Activated T-cell treated with anti-CD3 and anti-CD28 coated beads for 48 hours (primary cell): ENCODE data around the gene AGFG1.

ENCODE experiments used
- DNase-seq: peaks from one replicate; pipeline ENCODE4 v3.0.0-alpha.2; 2020; ENCODE audit warnings: low read depth

The AGFG1 gene

GRCh38 chr2:227462462-227462951 lies 9.4 kb upstream of the AGFG1 start:
- peak; percentile 21 for DNase-seq

DNA sequence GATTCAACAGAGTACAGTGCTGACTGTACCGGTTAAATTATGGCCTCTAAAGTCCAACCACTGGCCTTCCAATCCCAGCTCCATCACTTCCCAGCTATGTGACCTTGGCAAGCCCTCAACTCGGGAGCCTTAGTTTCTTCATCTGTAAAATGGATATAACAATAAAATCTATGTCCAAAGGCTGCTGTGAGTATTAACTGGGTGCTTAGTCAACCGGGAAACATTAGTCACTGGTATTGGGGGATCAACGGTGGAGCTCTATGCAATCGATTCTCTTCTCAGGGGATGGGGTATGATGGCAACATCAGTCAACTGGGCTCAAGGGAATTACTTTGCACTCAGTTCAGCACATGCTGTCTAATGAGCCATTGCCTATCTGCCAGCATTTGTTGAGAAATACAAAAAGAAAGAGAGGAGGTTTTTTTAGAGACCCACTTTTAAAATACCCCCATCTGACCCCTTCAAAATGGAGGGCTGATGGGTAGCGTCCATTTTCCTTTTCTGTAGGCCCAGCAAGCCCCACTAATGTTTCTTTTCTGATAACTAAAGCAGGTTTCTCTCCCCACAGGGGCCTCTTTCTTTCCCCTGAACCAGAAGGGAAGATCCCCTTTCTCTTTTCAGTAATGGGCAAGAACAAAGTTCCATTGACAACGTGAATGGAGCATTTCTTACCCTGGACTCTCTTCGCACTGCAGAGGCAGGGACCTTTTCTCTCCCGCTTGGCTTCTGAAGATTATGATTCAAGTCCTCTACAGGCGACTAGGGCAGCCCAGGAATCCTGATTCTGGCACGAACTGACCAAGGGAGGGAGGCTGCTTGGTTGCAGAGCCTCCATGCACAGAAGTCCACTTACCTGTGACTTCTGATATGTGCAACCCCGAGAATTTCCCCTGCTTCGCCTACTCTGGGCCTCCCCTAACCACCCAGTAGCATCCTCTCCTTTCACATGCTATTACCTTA lies 8.7 kb upstream of the AGFG1 start:
- peak; percentile 16 for DNase-seq

DNA sequence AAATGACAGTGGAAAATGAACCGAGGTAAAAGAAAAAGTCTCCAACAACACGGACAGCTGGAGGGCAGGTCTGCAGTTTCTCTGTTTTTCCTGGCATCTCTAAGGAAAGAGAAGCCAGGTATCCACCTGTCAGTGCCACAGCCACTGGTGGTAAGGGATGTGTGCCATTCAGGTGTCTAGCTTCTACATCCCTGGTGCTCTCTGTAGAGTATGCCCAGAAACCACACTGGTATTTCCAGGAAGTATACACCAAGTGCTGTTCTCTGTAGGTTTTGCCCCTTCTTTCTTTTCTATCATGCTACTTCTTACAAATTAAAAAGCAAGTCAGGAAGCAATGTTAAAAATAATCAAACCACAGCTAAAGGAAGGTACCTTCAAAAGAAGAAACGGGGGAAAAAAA lies 7.6 kb upstream of the AGFG1 start:
- no peak for DNase-seq

- no peak for DNase-seq
Measured at GRCh38 chr2:227464851-227465250, 7.1 kb upstream of the AGFG1 start.

DNA sequence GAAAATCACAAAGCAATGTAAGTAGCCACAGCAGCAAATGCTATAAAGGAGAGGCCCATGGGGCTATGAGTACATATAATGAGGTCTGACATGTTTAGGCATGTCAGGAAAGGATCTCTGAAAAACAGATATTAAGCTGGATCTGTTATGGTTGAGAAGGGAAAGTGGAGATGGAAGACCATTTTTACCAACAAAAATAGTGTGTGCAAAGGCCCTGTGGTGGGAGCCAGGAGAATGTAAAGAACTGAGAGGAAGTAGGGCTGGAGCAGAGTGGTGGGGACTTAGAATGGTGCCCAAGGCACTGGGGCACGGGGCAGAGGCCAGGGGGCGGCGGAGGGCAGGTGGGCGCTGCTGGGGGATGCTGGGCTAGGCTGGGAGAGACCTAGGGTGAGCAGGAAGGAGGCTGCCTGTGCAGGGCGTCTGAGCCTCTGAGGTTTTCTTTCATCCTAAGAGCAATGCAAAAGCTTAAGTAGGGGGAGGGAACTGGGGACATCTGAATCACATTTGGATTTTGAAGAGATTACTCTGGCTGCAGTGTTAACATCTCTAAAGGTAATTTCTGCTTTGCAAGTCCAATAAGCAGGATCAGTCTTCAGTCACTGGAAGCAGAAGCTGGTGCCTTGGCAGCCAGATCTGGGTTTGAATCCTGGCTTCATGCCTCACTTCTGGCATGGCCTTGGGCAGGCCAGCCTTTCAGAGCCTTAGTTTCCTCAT lies 4.9 kb upstream of the AGFG1 start:
- DNase-seq = no peak

- DNase-seq = no peak
Measured at GRCh38 chr2:227471412-227471811, 544 bp upstream of the AGFG1 start.

DNA sequence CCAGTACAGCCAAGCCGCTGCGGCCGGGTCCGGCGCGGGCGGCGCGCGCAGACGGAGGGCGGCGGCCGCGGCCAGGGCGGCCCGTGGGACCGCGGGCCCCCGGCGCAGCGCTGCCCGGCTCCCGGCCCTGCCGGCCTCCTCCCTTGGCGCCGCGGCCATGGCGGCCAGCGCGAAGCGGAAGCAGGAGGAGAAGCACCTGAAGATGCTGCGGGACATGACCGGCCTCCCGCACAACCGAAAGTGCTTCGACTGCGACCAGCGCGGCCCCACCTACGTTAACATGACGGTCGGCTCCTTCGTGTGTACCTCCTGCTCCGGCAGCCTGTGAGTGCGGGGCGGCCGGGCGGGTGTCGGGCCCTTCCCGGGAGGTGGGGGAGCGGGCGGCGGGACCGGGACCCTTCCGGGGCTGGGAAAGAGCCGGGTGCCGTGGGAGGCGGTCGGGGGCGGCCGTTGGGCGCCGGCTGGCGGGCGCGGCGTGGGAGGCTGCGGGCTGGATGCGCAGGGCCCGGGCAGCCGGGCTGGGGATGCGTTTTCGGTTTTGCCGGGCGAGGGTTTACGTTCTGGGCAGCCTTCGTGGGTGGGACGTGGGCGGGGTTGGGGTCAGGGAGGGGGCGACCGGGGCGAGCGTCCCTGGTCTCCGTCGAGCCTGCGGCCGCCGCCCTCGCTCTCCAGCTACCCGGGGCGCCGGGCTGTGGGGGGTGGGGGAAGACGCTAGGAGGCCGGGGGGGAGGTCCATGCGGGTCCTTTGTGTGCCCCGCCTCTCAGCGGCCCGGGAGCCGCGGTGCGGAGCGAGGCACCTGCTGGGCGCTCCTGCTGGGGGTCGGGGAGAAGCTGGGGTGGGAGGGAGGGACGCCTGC lies 537 bp downstream of the AGFG1 start:
- peak; percentile 50 for DNase-seq

GRCh38 chr2:227473122-227473461 lies 1.1 kb downstream of the AGFG1 start:
- DNase-seq = no peak

DNA sequence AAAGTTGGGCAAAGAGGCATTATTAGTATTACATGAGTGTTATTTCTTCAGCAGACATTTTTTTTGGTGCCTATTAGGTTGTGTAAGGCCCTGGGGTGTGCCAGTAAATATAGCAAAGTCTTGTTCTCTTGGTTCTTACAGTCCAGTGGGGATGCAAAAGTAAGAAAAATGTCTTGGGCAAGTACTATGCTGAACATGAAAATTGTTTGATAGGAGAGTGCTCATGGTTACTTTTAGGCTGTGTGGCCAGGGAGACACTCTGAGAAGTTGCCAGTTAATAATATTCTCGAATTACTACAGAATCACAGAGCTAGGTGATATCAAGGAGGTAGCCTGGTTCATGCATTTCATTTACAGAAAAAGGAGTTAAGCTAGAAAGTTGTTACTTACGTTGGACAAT lies 1.9 kb downstream of the AGFG1 start:
- DNase-seq = no peak

DNA sequence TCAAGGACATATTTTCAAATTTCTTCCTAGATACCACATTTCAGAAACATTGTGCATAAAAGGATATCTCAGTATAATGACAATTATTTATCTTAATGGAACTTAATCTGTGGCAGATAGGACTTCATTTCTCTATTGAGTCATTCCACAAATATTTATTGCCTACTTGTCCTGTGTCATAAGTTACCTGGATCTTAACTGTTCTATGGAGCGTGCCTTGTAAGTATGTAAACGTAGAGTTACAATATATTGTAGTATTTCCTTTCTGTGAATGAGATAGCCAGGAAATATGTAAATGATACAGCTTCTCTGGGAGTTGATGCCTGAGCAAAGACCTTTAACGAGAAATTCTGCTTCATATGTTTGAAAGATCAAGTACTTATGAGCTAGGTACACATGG lies 2.5 kb downstream of the AGFG1 start:
- no peak for DNase-seq

DNA sequence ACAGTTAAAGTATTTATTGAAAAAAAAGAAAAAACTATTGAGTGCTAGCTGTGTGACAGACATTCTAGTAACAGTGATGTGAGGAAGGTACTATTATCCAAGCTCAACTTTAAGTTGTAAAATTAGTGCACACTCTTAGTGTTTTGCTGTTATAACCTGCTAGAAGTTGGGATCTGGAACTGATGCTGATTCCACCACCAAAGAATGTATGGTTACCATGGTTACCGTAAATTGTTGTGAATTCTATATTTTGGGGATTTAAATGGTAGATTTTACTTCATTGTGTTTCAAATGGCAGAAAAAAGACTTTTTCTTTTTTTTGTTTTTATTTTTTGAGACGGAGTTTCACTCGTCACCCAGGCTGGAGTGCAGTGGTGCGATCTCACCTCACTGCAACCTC lies 5.3 kb downstream of the AGFG1 start:
- DNase-seq = no peak

- DNase-seq = no peak
Measured at GRCh38 chr2:227479865-227480475, 8.0 kb downstream of the AGFG1 start.

GRCh38 chr2:227480528-227480927 lies 8.6 kb downstream of the AGFG1 start:
- DNase-seq = no peak

- DNase-seq = no peak
Measured at GRCh38 chr2:227482638-227483340, 10.8 kb downstream of the AGFG1 start.

DNA sequence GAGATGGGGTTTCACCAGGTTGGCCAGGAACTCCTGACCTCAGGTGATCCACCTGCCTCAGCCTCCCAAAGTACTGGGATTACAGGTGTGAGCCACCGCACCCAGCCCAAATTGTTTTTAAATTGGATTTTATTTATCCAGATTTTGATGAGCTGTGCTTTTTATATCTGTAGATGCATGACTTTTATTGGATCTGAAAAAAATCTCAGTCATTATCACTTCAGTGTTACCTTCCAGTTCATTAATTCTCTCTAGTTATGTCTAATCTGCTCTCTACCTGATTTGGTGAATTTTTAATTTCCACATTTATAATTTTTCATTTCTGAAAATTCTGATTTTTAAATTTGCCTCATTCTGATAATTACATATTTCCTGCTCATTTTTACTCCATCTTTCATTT lies 13.5 kb downstream of the AGFG1 start:
- DNase-seq = no peak

- no peak for DNase-seq
Measured at GRCh38 chr2:227486688-227487087, 14.7 kb downstream of the AGFG1 start.

DNA sequence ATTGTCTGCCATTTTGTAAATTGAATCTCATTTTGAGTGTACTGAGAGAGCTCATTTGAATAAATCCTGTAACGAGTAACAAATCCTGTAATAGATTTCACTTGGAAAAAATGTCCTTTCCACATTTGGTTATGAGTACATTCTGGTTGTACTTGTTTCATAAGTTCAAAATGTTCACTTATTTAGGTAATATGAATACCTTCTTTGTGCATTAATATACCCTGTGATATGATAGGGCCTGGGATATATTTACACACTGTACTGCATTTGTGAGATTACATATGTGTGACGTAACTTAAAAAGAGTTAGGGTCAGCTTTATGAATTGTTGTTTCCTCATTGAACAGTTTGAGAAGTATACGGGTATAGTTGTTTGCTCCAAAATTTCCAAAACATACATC lies 16.1 kb downstream of the AGFG1 start:
- DNase-seq = no peak

GRCh38 chr2:227491386-227491785 lies 19.4 kb downstream of the AGFG1 start:
- no peak for DNase-seq

GRCh38 chr2:227493524-227493923 lies 21.6 kb downstream of the AGFG1 start:
- DNase-seq = no peak

DNA sequence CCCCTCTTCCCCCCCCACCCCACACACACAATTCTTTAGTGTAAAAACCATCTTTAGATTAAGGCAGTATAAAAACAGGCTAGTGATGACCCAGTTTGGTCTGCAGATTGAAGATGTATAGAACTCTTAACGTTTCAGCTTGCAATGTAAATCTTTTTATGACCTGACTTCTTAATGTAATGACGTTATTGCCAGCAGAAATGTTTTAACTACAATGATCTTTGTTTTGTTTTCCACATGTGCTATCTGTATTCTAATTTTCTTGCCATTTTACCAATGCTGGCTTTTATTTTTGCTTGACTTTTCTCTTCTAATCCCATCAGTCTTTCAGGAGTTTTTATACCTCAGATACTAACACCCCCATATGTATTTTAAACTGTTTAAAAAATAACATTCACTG lies 25.2 kb downstream of the AGFG1 start:
- DNase-seq = no peak

DNA sequence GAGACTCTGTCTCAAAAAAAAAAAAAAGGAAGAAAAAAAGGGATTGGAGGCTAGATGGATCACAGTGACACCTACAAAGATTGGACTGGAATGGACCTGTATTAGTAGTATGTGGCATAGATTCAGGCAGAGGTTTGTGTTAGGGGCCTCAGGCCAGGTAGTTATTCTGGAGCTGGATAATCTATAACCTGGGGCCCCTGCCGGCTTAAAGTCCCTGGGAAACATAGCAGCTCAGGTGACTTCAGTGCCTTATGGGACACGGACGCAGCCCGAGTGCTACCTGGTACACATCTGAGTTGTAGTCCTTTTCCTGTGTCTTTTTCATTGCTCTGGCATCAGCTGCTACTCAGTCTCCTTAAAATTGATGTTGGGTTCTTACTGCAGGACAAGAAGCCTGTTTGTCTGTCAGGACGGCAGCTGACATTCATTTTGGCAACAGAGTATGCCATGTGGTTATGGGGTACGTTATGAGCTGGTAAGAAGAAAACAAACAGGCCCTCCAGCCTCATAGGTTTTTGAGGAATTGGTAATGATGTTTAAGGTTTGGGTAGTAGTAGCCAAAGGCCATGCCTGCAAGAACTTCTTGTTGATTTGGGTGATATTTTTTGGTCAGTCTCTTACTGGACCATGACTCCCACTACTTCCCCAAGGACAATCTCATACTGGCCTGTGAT lies 27.8 kb downstream of the AGFG1 start:
- no peak for DNase-seq
